K562 (cell line): ENCODE measurements around the gene SLC36A1. TPM values are rescaled to one million over a fixed set of nuclear protein-coding genes. Genes with fewer than 3 reads are reported as not detected.

ENCODE experiments used
- AFF1 ChIP-seq, 2 experiments: fragments of 450-650 bp; IDR thresholded peaks; 2 replicates each; pipeline ENCODE4 v1.6.1; 2018; ENCODE audit warnings: mild to moderate bottlenecking in 2 of 2, low read depth in 1 of 2; ENCODE audit not compliant: partially characterized antibody in 2 of 2
- OTX1 ChIP-seq: fragments of 450-650 bp; formaldehyde crosslinking; IDR thresholded peaks from 2 replicates; pipeline ENCODE4 v1.4.0; 2022; ENCODE audit warnings: mild to moderate bottlenecking
- polyA plus RNA-seq, 8 experiments: library from polyadenylated mRNA; depleted of rRNA in 4 of 8; stranded (reverse) in 5 of 8; unstranded in 3 of 8; fragments of >200 nt; fragmentation: Nextera tagmentation in 2 of 8; fragmentation: Illumina TruSeq in 1 of 8; extraction: Ambion mirVana in 2 of 8; extraction: Trizol in 1 of 8; gene quantifications; 2 replicates each; pipeline versions ENCODE4 v1.2.1 to v1.2.3, GENCODE V29; 2011 to 2014; ENCODE audit warnings: inconsistent platforms in 1 of 8, missing spikeins in 1 of 8
- total RNA-seq, 7 experiments: library from RNA; depleted of rRNA in 6 of 7; stranded (reverse); fragments of >200 nt in 6 of 7; fragmentation: Illumina TruSeq in 2 of 7; extraction: Trizol in 2 of 7; gene quantifications; 2 replicates each; pipeline versions ENCODE4 v1.2.1 to v1.2.3, GENCODE V29; 2011 to 2021; ENCODE audit warnings: low replicate concordance in 1 of 7
- TF ChIP-seq, protein P1 (sequence below), 2 experiments: fragments of 450-650 bp in 1 of 2; sonication (generic) in 1 of 2; formaldehyde crosslinking in 1 of 2; IDR thresholded peaks in 1 of 2; conservative IDR thresholded peaks in 1 of 2; 2 replicates each; pipeline versions ENCODE4 v1.6.1 to v1.8.1; 2016 to 2023; ENCODE audit warnings: mild to moderate bottlenecking in 2 of 2, moderate library complexity in 2 of 2, inconsistent platforms in 1 of 2, missing genetic modification reagents in 1 of 2
- TF ChIP-seq, protein P2 (sequence below), 2 experiments: fragments of 150-350 bp in 1 of 2; IDR thresholded peaks; 2 replicates each; pipeline ENCODE4 v1.6.1; 2012 to 2016; ENCODE audit warnings: low read depth in 2 of 2, low read length in 2 of 2, mild to moderate bottlenecking in 1 of 2, moderate library complexity in 1 of 2

The SLC36A1 gene
- total and polyA plus RNA-seq, 9 of the 15 experiments (the other 6 are each of a cell fraction or from before 2014, with no cell fraction given): 1.6 to 8.4 (median 4.6) TPM

DNA sequence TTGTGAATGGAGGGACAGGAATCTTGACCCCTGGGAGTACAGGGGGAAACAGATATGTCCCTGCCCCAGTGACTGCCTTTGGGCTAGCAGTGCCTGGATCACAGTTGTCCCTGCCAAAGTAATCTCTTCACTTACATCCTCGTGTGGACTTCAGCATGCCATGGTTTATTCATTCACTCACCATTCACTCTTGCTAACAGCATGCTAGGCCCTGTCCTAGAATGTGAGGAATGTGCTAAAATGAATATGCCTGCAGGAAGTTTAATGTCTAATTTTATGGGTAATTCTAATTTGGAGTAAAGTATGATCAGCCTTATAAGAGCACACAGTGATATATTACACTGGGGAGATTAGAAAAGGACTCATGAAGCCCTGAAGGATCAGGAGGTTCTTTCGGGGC lies 80.8 kb downstream of the SLC36A1 start (continued):
- TF ChIP-seq, protein P1, sequence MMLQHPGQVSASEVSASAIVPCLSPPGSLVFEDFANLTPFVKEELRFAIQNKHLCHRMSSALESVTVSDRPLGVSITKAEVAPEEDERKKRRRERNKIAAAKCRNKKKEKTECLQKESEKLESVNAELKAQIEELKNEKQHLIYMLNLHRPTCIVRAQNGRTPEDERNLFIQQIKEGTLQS (IDR thresholded peaks at IDR 0.05): no peak
- TF ChIP-seq, protein P1 (CRISPR knock-in tag; conservative IDR thresholded peaks at IDR 0.05): no peak
- no peak for TF ChIP-seq OTX1
- TF ChIP-seq, protein P2, sequence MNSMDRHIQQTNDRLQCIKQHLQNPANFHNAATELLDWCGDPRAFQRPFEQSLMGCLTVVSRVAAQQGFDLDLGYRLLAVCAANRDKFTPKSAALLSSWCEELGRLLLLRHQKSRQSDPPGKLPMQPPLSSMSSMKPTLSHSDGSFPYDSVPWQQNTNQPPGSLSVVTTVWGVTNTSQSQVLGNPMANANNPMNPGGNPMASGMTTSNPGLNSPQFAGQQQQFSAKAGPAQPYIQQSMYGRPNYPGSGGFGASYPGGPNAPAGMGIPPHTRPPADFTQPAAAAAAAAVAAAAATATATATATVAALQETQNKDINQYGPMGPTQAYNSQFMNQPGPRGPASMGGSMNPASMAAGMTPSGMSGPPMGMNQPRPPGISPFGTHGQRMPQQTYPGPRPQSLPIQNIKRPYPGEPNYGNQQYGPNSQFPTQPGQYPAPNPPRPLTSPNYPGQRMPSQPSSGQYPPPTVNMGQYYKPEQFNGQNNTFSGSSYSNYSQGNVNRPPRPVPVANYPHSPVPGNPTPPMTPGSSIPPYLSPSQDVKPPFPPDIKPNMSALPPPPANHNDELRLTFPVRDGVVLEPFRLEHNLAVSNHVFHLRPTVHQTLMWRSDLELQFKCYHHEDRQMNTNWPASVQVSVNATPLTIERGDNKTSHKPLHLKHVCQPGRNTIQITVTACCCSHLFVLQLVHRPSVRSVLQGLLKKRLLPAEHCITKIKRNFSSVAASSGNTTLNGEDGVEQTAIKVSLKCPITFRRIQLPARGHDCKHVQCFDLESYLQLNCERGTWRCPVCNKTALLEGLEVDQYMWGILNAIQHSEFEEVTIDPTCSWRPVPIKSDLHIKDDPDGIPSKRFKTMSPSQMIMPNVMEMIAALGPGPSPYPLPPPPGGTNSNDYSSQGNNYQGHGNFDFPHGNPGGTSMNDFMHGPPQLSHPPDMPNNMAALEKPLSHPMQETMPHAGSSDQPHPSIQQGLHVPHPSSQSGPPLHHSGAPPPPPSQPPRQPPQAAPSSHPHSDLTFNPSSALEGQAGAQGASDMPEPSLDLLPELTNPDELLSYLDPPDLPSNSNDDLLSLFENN (IDR thresholded peaks at IDR 0.05; ENCODE audit: low read depth in 2 of 2, low read length in 2 of 2): no peak
- no peak for TF ChIP-seq AFF1 (IDR thresholded peaks at IDR 0.05; ENCODE audit: low read depth in 1 of 2, partially characterized antibody in 2 of 2)
